Brain microvascular endothelial cell (primary cell): ENCODE data around the gene KCNAB1.

Experiments used
- DNase-seq: peaks from one replicate; pipeline ENCODE4 v3.0.0-alpha.2; 2020
- H3K27ac ChIP-seq: fragments of 250-450 bp; sonication (Bioruptor Pico); 2 replicates; pipeline ENCODE4 v1.5.1; 2020; ENCODE audit warnings: mild to moderate bottlenecking, moderate library complexity
- H3K27me3 ChIP-seq: fragments of 250-450 bp; sonication (Bioruptor Pico); replicated peaks from 2 replicates; pipeline ENCODE4 v1.5.1; 2020; ENCODE audit warnings: mild to moderate bottlenecking
- H3K36me3 ChIP-seq: fragments of 250-450 bp; sonication (Bioruptor Pico); replicated peaks from 2 replicates; pipeline ENCODE4 v1.5.1; 2020; ENCODE audit warnings: mild to moderate bottlenecking
- H3K4me3 ChIP-seq: 2 replicates; pipeline ENCODE4 v1.5.1; 2011; ENCODE audit warnings: low read depth, mild to moderate bottlenecking, control low read depth, low read length, moderate library complexity
- CTCF ChIP-seq: IDR thresholded peaks from 2 replicates; pipeline ENCODE4 v1.5.1; 2011; ENCODE audit warnings: low read depth, mild to moderate bottlenecking, moderate library complexity, low read length, control low read depth, inconsistent platforms; ENCODE audit errors: missing control alignments
- in situ Hi-C: cut with HindIII; loops from 2 replicates; pipeline ENCODE4 v1.10.0; 2017; ENCODE audit warnings: low sequenced_read_pairs, low pct_ligation_motif_present

KCNAB1 gene

DNA sequence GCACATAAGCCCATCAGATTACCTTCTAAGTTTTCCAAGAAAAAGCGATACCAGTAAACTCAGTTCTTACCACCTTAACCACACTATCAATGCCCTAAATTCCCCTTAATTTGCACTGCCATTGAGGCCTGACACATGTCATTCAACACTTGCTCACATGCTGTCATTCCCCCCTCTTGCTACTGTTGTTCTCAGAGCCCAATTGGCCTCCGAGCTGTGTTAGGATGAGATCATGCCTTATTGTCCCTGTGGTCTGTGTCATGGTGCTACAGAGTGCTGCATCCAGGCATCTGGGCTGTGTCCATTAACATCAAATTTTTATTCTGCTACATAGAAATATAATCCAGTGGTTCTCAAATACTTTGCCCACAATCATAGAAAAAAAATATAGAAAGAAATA is 221.0 kb downstream of the KCNAB1 start:
- Histone ChIP-seq H3K4me3 (no peak overlapping the region), H3K27ac (no peak overlapping the region), H3K36me3 (no peaks in the 10 kb centered on the region), H3K27me3 (no peaks in the 10 kb centered on the region)
- DNase-seq: no peak
- TF ChIP-seq CTCF: no peak
- in situ Hi-C loops: no loop called here

- in situ Hi-C loops: no loop called here
- Histone ChIP-seq H3K36me3 (no peaks in the 10 kb centered on the region), H3K27me3 (no peaks in the 10 kb centered on the region), H3K4me3 (no peak overlapping the region), H3K27ac (no peak overlapping the region)
- no peak for DNase-seq
- TF ChIP-seq CTCF: peak; percentile 7
Observed at GRCh38 chr3:156341831-156342416, 221.5 kb downstream of the KCNAB1 start.

DNA sequence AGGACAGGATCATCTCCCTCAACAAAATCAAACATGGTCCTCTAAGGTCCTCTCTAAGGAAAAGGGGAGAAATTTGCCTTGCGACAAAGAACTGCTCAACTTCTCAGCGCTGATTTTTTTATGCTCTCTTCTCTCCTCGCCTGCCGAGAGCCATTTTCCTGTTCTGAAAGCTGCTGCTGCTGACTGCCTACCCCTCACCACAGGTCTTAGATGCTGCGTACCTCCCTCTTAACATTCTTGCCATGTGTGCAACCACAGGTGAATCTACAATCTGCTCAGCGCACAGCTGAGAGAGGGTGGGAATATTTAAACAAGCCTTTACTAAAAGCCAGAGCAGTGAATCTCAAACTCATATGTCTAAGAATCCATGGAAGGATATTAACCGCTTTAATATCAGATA is 223.8 kb downstream of the KCNAB1 start:
- H3K36me3 ChIP-seq: no peaks in the 10 kb centered on the region
- in situ Hi-C loops: no loop called here
- TF ChIP-seq CTCF: no peak
- no peak for DNase-seq
- no peaks in the 10 kb centered on the region for H3K27me3 ChIP-seq
- H3K27ac ChIP-seq: no peak overlapping the region
- no peak overlapping the region for H3K4me3 ChIP-seq

DNA sequence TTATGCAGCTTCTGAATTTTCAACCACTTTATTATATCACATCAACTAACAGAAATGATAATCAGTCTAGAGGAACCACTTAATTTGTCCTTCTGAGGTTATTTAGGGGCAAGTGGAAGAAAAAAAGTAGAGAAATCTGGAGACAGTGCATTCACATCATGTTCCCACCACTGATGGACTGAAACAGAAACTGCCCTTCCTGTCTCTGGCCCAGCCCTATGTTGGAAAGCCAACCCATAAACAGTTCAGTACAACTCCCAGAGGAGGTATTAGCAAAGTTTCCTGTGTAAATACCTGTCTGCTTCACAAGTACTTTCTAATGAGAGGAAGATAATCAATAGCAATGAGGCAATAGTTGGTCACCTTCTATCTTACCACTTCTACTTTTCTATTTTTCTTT is 228.7 kb downstream of the KCNAB1 start:
- TF ChIP-seq CTCF: no peak
- Histone ChIP-seq H3K27ac (no peak overlapping the region), H3K4me3 (no peak overlapping the region), H3K27me3 (no peaks in the 10 kb centered on the region), H3K36me3 (no peaks in the 10 kb centered on the region)
- no peak for DNase-seq
- in situ Hi-C loops: no loop called here

- in situ Hi-C loops: no loop called here
- no peak for TF ChIP-seq CTCF
- no peaks in the 10 kb centered on the region for H3K36me3 ChIP-seq
- no peaks in the 10 kb centered on the region for H3K27me3 ChIP-seq
- DNase-seq: no peak
- no peak overlapping the region for H3K4me3 ChIP-seq
- no peak overlapping the region for H3K27ac ChIP-seq
Observed at GRCh38 chr3:156349978-156350377, 229.6 kb downstream of the KCNAB1 start.

DNA sequence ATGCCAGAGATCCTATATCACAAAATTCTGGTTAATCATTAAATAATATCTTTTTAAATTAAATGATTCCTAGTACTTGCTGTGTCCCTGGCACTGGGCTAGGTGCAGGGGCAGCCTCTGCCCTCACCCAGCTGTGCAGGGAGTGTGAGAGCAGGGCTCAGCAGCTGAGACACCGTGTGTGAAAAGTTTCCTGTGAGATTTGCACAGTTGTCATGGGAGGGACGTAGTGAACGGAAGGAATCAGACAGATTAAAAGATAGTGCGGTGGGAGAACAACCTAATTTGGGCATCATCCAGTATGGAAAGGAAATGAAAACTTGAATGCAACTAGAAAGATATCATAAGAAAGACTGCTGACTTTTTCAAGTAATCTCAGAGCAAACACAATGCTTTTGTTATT is 230.4 kb downstream of the KCNAB1 start:
- Histone ChIP-seq H3K27me3 (no peaks in the 10 kb centered on the region), H3K4me3 (no peak overlapping the region), H3K36me3 (no peaks in the 10 kb centered on the region), H3K27ac (no peak overlapping the region)
- TF ChIP-seq CTCF: no peak
- no peak for DNase-seq
- in situ Hi-C loops: no loop called here
